Brain microvascular endothelial cell (primary cell): ENCODE measurements around the gene TSPAN16.

Source experiments
- DNase-seq: peaks from one replicate; pipeline ENCODE4 v3.0.0-alpha.2; 2020
- H3K27ac ChIP-seq: fragments of 250-450 bp; sonication (Bioruptor Pico); 2 replicates; pipeline ENCODE4 v1.5.1; 2020; ENCODE audit warnings: mild to moderate bottlenecking, moderate library complexity
- H3K27me3 ChIP-seq: fragments of 250-450 bp; sonication (Bioruptor Pico); replicated peaks from 2 replicates; pipeline ENCODE4 v1.5.1; 2020; ENCODE audit warnings: mild to moderate bottlenecking
- H3K36me3 ChIP-seq: fragments of 250-450 bp; sonication (Bioruptor Pico); replicated peaks from 2 replicates; pipeline ENCODE4 v1.5.1; 2020; ENCODE audit warnings: mild to moderate bottlenecking
- H3K4me3 ChIP-seq: 2 replicates; pipeline ENCODE4 v1.5.1; 2011; ENCODE audit warnings: low read depth, mild to moderate bottlenecking, control low read depth, low read length, moderate library complexity
- CTCF ChIP-seq: IDR thresholded peaks from 2 replicates; pipeline ENCODE4 v1.5.1; 2011; ENCODE audit warnings: low read depth, mild to moderate bottlenecking, moderate library complexity, low read length, control low read depth, inconsistent platforms; ENCODE audit errors: missing control alignments
- in situ Hi-C: cut with HindIII; loops from 2 replicates; pipeline ENCODE4 v1.10.0; 2017; ENCODE audit warnings: low sequenced_read_pairs, low pct_ligation_motif_present

The TSPAN16 gene

DNA sequence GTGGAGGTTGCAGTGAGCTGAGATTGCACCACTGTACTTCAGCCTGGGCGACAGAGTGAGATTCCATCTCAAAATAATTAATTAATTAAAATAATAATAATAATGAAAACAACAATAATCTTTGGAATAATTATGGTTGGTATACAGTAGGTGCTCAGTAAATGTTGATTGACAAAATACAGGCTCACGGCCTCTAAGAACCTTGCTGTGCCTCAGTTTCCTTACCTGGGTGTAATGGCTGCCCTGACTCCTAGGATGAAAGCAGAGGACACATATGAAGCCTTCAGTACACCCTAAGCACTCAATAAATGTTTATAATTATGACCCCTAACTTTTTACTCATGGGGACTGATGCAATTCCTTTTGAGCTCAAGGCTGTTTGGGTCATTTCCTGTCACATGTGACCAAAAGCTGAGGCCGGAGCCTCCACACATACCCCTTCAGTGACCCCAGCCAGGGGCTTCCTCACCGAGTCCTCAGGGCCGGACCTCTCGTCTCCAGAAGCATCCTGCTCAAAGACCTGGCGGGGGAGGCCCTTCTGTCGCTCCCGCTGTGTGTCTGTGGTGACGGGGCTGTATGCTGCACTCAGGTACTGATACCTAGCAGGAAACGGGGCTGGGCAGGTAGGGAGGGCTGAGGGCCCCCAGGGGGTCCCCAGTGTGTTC lies 44.2 kb upstream of the TSPAN16 start:
- no peak overlapping the region for H3K4me3 ChIP-seq
- H3K36me3 ChIP-seq: peaks cover 20% of the 10 kb centered on the region
- H3K27me3 ChIP-seq: no peaks in the 10 kb centered on the region
- DNase-seq: no peak
- H3K27ac ChIP-seq: no peak overlapping the region
- in situ Hi-C loops: no loop called here
- TF ChIP-seq CTCF: no peak

DNA sequence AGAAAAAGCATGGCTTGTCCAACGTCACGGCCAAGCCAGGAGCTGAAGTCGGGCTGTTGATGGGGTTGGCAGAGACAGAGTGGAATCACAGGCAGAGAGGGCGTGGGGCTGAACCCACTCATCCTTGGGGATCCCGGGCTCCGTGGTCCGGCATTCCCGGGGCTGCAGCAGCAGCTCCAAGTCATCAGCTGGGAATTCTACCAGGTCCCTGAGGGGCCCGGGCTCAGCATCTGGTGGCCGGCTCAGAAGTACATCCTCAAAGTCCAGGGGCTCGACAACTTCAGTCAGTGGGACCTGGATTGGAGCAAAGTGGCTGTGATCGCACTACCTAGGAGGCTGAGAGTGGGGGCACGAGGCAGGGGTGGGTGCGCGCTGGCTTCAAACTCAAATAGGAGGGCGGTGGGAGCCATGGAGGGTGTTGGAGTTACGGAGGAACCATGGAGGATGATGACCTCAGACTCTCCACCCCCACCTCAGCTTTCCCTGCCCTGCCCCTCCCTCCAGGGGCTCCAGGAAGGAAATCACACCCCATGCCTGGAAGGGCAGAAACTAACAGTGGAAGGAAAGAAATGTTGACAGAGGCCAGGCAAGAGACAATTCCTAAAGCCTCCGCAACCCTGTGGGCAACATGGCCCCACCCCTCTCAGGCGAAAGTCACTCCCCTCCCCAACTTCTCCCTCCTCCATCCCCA lies 43.1 kb upstream of the TSPAN16 start:
- Histone ChIP-seq H3K27me3 (no peaks in the 10 kb centered on the region), H3K36me3 (peaks cover 17% of the 10 kb centered on the region), H3K4me3 (no peak overlapping the region), H3K27ac (no peak overlapping the region)
- in situ Hi-C loops: no loop called here
- no peak for DNase-seq
- TF ChIP-seq CTCF: no peak

GRCh38 chr19:11254666-11255065 lies 41.3 kb upstream of the TSPAN16 start:
- Histone ChIP-seq H3K27me3 (no peaks in the 10 kb centered on the region), H3K36me3 (peaks cover 15% of the 10 kb centered on the region), H3K27ac (no peak overlapping the region), H3K4me3 (no peak overlapping the region)
- in situ Hi-C loops: no loop called here
- DNase-seq: no peak
- TF ChIP-seq CTCF: peak; percentile 34

DNA sequence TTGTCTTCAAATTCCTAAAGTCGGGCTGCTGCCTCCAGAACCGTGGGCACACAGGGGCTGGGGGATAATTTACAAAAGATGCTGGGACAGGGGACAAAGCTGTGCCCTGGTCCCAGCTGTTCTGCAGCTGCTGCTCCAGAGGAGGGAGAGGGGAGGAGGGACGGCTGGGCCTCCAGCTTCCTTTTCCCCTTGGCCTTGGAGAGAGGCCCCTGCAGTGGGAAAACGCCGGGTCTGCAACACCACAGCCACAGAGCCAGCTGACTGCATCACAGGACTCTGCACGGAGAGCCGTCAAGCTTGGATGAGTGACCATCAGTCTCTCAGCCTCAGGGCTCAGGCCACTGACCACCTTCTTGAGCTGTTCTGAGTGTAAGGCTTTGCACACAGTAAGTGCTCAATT lies 39.8 kb upstream of the TSPAN16 start:
- Histone ChIP-seq H3K4me3 (no peak overlapping the region), H3K27ac (no peak overlapping the region), H3K36me3 (peaks cover 7% of the 10 kb centered on the region), H3K27me3 (no peaks in the 10 kb centered on the region)
- in situ Hi-C loops: no loop called here
- DNase-seq: no peak
- TF ChIP-seq CTCF: no peak

DNA sequence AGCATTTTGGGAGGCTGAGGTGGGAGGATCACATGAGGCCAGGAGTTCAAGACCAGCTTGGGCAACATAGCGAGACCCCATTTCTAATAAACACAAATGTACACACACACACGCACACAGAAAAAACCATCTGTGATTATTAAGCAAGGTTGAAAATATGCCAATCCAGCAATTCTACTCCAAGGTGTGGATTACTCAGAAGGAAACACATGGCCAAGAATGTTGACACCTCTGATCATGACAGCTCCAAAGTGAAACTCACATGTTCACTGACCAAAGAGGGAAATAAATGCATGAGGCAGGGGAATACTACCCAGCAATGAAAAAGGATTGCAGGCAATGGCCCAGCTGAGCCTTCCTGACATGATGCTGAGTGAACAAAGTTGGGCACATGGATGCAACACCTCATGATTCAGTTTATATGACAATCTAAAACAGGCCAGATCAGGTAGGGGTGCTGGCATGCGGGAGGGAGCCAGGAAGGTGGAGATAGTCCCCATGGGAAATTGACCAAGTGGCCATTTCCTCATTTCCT lies 38.0 kb upstream of the TSPAN16 start:
- no peak overlapping the region for H3K27ac ChIP-seq
- H3K4me3 ChIP-seq: no peak overlapping the region
- no peak for DNase-seq
- no peaks in the 10 kb centered on the region for H3K36me3 ChIP-seq
- H3K27me3 ChIP-seq: no peaks in the 10 kb centered on the region
- no peak for TF ChIP-seq CTCF
- in situ Hi-C loops: no loop called here

DNA sequence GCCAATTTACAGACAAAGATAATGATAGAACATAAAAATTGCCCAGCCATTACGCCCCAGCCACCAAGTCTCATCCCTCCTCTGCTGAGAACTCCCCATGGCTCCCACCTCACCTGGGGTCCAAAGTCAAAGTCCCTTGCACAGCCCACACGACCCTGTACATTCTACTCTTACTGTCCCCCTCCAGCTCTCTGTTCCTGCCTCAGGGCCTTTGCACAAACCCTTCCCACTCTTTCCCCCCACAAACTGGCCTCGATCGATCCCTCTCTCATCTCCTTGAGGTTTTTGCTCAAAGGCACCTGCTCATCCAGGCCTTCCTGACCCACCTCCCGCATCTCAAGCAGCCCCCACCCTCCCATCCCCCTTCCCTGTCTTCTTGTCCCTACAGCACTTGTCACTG lies 35.0 kb upstream of the TSPAN16 start:
- no peaks in the 10 kb centered on the region for H3K36me3 ChIP-seq
- in situ Hi-C loops: no loop called here
- no peak overlapping the region for H3K27ac ChIP-seq
- H3K4me3 ChIP-seq: no peak overlapping the region
- no peak for DNase-seq
- TF ChIP-seq CTCF: no peak
- H3K27me3 ChIP-seq: no peaks in the 10 kb centered on the region
